Spleen (tissue), 7 donors: Measurements from ENCODE around the gene SULT1A2.
"Not testable (repeated sequence)": the region's sequence is repeated elsewhere in the genome, so short reads cannot be mapped to it uniquely, and the experiment has no call there.

ENCODE experiments used
- CTCF ChIP-seq, 11 experiments: fragments of 200-600 bp in 7 of 11; fragments of 450-650 bp in 4 of 11; sonication (generic) in 4 of 11; IDR thresholded peaks in 8 of 11; conservative IDR thresholded peaks in 3 of 11; 1 replicate in 7 of 11; 2 replicates in 4 of 11; pipeline versions ENCODE4 v1.4.0 to v1.8.0; 2016 to 2021; ENCODE audit warnings: antibody characterized with exemption in 11 of 11, inconsistent platforms in 4 of 11, mild to moderate bottlenecking in 1 of 11
- POLR2A ChIP-seq, 3 donors: fragments of 450-650 bp; IDR thresholded peaks; one replicate each; pipeline ENCODE4 v1.5.1; 2017; ENCODE audit warnings: antibody characterized with exemption in 3 of 3, mild to moderate bottlenecking in 1 of 3
- POLR2AphosphoS5 ChIP-seq, 3 donors: sonication (generic); formaldehyde crosslinking; IDR thresholded peaks; one replicate each; pipeline ENCODE4 v1.5.1; 2017; ENCODE audit warnings: antibody characterized with exemption in 3 of 3
- donor health status: DM: no; HTN: no; CAD: no; lungs with moderate emphysema.
- donor health status: DM: no; HTN: no; CAD: no.
- donor health status: DM: no; HTN: no; CAD: no.

- TF ChIP-seq CTCF (IDR thresholded peaks at IDR 0.05 in 8 of 11, conservative IDR thresholded peaks at IDR 0.05 in 3 of 11); POLR2A (IDR thresholded peaks at IDR 0.05); POLR2AphosphoS5 (IDR thresholded peaks at IDR 0.05): not testable (repeated sequence)
Observed at GRCh38 chr16:28600965-28601364, 4.1 kb upstream of the SULT1A2 start.
